Muscle layer of duodenum (tissue), 2 donors: Measurements from ENCODE around the gene LMO3.

Source experiments
- H3K27ac ChIP-seq: one replicate; pipeline ENCODE4 v1.7.0; 2013; ENCODE audit warnings: mild to moderate bottlenecking, low read length
- H3K27me3 ChIP-seq: one replicate; pipeline ENCODE4 v1.7.0; 2013; ENCODE audit warnings: low read depth, mild to moderate bottlenecking, control low read depth, low read length
- H3K36me3 ChIP-seq, 2 donors: one replicate each; pipeline ENCODE4 v1.7.0; 2013; ENCODE audit warnings: low read length in 2 of 2, control low read depth in 1 of 2, mild to moderate bottlenecking in 1 of 2; ENCODE audit not compliant: insufficient read depth in 2 of 2, control insufficient read depth in 1 of 2
- H3K4me1 ChIP-seq, 2 donors: one replicate each; pipeline ENCODE4 v1.7.0; 2013; ENCODE audit warnings: low read length in 2 of 2, mild to moderate bottlenecking in 2 of 2, control low read depth in 1 of 2, moderate library complexity in 1 of 2; ENCODE audit not compliant: insufficient read depth in 2 of 2, control insufficient read depth in 1 of 2
- H3K4me3 ChIP-seq, 2 donors: one replicate each; pipeline ENCODE4 v1.7.0; 2013; ENCODE audit warnings: low read length in 2 of 2, low read depth in 1 of 2, mild to moderate bottlenecking in 1 of 2
- H3K9me3 ChIP-seq, 2 donors: one replicate each; pipeline ENCODE4 v1.7.0; 2013; ENCODE audit warnings: low read length in 2 of 2, control low read depth in 1 of 2, mild to moderate bottlenecking in 1 of 2; ENCODE audit not compliant: control insufficient read depth in 1 of 2
- donor health status: healthy.

LMO3 gene

DNA sequence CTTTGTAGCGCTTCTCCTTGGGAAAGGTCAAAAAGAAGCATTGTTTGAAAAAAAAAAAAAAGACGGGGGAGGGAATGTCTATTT lies at the start of gene LMO3:
Gene LMO3 (minus strand): TSS at position 46 of the 84 bp plus-strand sequence. CDS start 5,302 bp downstream, outside the sequence.
- Histone ChIP-seq H3K4me3 (peak within 1 kb of the TSS; percentile 66 to 77), H3K27ac (peak within 1 kb of the TSS; percentile 61), H3K36me3 (no peaks in the 10 kb centered on the region), H3K4me1 (peaks cover 5 to 15% of the 10 kb centered on the region in 2 donors), H3K9me3 (no peaks in the 10 kb centered on the region), H3K27me3 (peaks cover 6% of the 10 kb centered on the region)

DNA sequence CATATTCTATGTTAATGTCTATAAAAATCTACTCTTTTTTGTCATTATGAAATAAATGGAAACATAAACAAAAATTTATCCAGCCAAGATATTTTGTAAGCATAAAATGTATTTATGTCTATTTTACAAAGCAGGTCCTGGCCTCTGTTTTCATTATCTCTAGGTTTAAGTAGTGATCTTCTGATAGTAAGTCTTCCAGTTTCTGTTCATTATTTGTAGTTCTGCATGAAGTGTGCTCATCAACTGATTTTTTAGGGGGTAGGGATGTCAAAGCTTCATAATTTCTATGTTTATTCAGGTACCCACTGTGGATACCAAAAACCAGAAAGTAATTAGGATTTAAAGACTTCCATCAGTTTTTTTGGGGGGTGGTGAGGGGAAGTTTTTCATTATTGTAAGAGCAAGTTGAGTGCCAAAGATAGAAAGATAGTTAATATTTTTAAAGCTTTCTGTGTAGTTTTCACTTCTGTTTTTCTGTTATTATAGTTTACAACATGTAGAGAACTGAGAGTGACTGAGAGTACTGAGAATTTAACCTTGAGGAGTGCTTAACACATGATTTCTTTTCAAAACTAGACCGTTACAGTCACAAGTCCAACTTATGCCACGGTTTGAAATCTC lies 30.6 kb upstream of the LMO3 start:
- H3K27ac ChIP-seq: no peak overlapping the region
- H3K4me3 ChIP-seq: no peak overlapping the region
- peaks cover 0 to 1% of the 10 kb centered on the region in 2 donors for H3K9me3 ChIP-seq
- H3K36me3 ChIP-seq: no peaks in the 10 kb centered on the region
- H3K27me3 ChIP-seq: no peaks in the 10 kb centered on the region
- no peaks in the 10 kb centered on the region for H3K4me1 ChIP-seq

DNA sequence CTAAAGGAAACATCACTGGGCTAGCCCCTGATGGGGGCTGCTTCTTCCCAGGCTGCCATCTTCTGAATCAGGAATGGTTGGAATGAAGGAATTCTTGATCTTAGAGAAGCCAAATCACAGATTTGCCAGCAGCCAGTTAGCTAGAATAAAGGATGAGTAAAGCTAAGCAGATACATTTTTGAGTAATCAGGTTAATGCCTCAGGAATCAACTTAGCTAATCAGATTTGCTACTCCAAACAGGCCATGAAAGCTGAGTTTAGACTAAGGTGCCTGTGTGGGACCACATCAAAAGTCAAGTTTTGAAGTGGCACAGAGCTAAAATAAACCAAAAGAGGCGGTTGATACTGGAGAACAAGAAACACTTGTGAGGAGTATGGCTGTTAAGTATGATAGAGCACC lies 28.8 kb upstream of the LMO3 start:
- Histone ChIP-seq H3K36me3 (no peaks in the 10 kb centered on the region), H3K4me1 (no peaks in the 10 kb centered on the region), H3K4me3 (no peak overlapping the region), H3K9me3 (no peaks in the 10 kb centered on the region), H3K27ac (no peak overlapping the region), H3K27me3 (no peaks in the 10 kb centered on the region)

DNA sequence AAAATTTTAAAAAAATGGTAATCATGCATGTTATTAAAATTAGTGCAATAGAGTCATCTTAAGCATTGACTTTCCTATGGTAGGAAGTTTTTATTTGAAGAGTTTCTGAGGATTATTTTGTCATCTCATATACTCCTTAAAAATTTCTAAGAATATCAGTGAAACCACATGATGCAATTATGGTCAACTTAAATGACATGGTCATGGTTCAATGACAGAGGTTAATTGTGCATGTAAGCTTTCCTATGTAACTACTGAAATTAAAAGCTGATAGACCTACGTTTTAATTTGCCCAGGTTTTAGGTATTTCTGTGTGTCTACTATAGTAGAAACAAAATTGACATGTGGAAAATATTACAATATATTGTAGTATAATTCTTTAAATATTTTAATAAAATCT lies 21.0 kb upstream of the LMO3 start:
- Histone ChIP-seq H3K9me3 (no peaks in the 10 kb centered on the region), H3K4me1 (no peaks in the 10 kb centered on the region), H3K4me3 (no peak overlapping the region), H3K27ac (no peak overlapping the region), H3K36me3 (no peaks in the 10 kb centered on the region), H3K27me3 (no peaks in the 10 kb centered on the region)

DNA sequence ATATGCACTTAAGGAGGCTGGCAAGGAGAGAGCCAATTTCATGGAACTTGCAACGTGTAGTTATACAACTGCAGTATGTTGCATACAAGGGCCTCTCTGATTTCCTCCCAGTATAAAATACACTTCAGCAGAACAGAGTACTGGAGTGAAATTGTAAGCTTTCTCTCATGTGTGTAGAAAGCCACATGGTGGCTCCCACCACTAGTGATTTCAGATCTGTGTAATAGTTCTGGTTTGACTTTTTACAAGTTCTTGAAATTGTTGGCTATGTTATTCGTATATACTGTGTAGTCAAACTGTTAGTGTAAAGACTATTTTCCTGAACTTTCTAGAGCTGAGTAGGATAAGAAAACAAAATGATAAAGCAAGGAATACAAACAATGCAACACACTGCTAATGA lies 16.4 kb upstream of the LMO3 start:
- peaks cover 0 to 6% of the 10 kb centered on the region in 2 donors for H3K9me3 ChIP-seq
- H3K4me3 ChIP-seq: no peak overlapping the region
- no peaks in the 10 kb centered on the region for H3K36me3 ChIP-seq
- H3K4me1 ChIP-seq: no peaks in the 10 kb centered on the region
- H3K27ac ChIP-seq: no peak overlapping the region
- H3K27me3 ChIP-seq: no peaks in the 10 kb centered on the region

DNA sequence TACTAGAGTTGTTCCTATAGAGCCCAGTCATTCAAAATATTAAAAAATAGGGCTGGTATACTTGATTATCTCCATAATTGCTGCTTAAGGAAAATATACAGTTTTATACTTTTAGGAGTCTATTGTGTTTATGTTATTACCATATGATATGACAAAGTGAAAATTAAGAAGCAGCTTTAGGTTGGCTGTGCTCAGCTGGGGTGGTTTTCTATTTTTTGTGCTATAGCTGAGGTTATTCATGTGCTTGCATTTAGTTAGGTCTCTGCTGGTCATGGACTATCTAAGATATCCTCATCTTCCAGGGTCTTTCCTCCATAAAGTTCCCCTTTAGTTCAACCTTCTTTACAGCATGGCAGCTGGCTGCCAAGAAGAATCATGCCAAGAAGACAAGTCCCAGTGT lies 13.6 kb upstream of the LMO3 start:
- Histone ChIP-seq H3K27me3 (no peaks in the 10 kb centered on the region), H3K36me3 (no peaks in the 10 kb centered on the region), H3K9me3 (peaks cover 0 to 6% of the 10 kb centered on the region in 2 donors), H3K4me1 (no peaks in the 10 kb centered on the region), H3K27ac (no peak overlapping the region), H3K4me3 (no peak overlapping the region)

DNA sequence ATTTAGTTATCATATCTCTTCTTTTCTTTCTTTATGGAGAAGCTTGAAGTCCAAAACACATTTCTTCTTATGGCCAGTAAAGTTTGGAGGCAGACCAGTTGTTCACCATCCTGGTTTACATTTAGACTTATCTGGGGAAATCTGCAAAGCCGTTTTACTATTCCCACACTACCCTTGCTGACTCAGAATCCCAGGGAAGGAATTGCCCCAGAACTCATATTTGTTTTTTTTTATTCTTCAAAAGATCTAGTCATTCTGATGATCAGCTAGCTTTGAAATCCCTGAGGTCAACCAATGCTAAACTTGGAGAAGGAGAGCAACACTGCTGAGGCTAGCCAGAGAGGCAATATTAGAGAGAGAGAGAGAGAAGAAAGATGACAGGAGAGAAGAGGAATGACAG lies 12.3 kb upstream of the LMO3 start:
- H3K27ac ChIP-seq: no peak overlapping the region
- H3K27me3 ChIP-seq: no peaks in the 10 kb centered on the region
- H3K9me3 ChIP-seq: peaks cover 0 to 6% of the 10 kb centered on the region in 2 donors
- H3K36me3 ChIP-seq: no peaks in the 10 kb centered on the region
- peaks cover 0 to 2% of the 10 kb centered on the region in 2 donors for H3K4me1 ChIP-seq
- H3K4me3 ChIP-seq: no peak overlapping the region

DNA sequence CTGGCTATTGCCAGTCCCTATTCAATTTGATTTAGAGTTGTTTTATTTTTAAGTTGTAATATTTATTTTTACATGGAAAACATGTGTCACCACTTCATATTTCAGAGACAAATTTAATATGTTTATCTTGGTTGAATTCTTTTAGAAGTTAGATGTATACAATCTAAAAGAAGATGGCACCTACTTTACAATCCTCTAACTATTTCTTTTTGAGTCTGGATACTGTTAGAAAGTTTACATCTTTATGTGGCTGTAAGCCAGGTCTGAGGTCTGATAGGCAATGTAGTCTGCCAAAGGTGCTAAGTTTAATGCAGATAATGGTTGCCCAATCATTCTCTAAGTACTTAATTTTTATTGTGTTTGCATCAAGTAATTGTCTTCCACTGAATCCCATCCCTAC lies 7.2 kb upstream of the LMO3 start:
- Histone ChIP-seq H3K4me3 (no peak overlapping the region), H3K27me3 (peaks cover 6% of the 10 kb centered on the region), H3K36me3 (no peaks in the 10 kb centered on the region), H3K4me1 (peaks cover 0 to 18% of the 10 kb centered on the region in 2 donors), H3K27ac (no peak overlapping the region), H3K9me3 (no peaks in the 10 kb centered on the region)

DNA sequence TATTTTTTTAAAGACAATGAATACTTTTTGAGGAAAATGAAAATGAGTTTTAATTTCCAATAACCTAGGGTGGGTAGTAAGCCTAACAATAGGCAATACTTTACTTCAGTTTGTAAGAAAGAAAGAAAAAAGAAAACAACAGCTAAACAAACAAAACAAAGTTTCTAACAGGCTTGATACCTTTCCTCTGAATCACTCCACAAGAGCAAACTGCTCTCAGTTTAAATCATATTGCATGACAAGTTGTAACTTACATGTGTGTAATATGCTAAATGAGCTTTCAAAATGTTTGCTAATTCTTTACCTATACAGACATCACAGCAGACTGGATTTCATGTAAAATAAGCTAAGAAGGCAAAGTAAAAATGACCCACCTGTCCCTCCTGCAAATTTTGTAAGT lies 6.7 kb upstream of the LMO3 start:
- H3K27ac ChIP-seq: peak overlapping the region; percentile 52
- H3K27me3 ChIP-seq: peaks cover 6% of the 10 kb centered on the region
- no peaks in the 10 kb centered on the region for H3K36me3 ChIP-seq
- no peak overlapping the region for H3K4me3 ChIP-seq
- H3K4me1 ChIP-seq: peaks cover 0 to 18% of the 10 kb centered on the region in 2 donors
- no peaks in the 10 kb centered on the region for H3K9me3 ChIP-seq

DNA sequence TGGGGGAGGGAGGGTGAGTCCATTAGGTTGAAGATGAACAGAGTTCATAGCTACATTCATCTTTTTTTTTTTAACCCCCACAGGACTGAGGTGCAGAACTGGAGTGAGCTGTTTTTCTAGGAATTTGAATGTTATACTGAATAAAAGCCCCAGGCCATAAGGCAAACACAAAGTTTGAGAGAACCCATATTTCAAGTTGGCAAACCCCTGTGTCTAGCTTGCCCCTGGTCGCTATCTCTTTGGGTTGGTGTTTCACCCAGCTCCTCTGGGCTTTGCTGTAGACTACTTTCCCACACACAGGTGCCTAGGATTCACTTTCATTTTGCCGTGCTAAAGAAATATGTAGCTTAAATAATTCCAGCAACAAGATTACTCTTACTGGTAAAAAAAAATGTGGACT lies 5.2 kb upstream of the LMO3 start:
- Histone ChIP-seq H3K27ac (no peak overlapping the region), H3K9me3 (no peaks in the 10 kb centered on the region), H3K4me1 (peaks cover 0 to 18% of the 10 kb centered on the region in 2 donors), H3K27me3 (peaks cover 6% of the 10 kb centered on the region), H3K36me3 (no peaks in the 10 kb centered on the region), H3K4me3 (peak overlapping the region; percentile 10 to 22)

DNA sequence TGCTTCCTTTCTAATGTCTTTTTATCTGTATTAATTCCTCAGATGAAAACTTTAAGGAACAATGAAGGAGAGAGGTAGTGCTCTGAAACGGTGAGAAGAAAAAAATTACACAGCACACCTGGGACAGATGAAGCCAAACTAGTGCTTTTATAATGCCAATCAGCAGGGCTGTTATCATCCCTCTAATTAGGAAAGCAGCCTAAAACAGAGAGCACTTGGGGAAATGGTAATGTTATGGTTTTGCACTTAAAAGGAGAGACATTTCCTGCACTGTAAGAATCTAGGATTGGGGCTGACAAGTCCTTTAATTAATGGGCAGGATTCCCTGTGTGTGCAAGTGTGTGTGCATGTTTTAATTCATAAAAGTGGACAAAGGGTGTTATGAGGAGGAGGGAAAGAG lies 4.8 kb upstream of the LMO3 start:
- H3K4me1 ChIP-seq: peaks cover 0 to 18% of the 10 kb centered on the region in 2 donors
- H3K9me3 ChIP-seq: no peaks in the 10 kb centered on the region
- peaks cover 6% of the 10 kb centered on the region for H3K27me3 ChIP-seq
- H3K27ac ChIP-seq: peak overlapping the region; percentile 21
- no peaks in the 10 kb centered on the region for H3K36me3 ChIP-seq
- peak overlapping the region in 1 of 2 donors; percentile 10 for H3K4me3 ChIP-seq

DNA sequence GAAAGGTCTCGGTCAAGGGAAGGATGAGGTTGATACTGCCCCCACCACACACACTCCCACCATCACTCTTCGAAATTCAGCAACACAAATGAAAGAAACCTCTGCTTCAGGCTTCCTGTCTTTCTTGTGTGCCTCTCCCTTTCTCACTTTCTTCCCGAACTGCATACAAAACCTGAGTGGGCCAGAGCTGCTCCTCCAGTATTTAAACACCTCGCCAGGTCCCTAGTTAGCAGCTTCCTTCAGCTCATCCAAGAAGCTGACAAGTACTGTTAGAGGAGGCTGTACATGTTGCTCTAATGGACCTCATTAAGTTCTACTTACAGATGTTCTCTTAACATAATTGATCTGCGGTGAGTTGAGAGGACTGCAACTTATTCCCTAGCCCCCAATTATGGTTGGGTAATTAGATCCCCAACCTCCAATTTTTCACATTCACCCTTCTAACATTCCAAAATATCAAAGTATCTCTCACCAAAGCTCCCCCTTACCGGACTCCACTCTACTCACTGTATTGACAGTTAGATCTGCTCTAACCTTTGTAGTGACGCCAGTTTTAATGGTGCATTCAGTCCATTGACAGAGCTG lies 4.1 kb upstream of the LMO3 start:
- H3K4me1 ChIP-seq: peaks cover 0 to 18% of the 10 kb centered on the region in 2 donors
- peak overlapping the region; percentile 67 for H3K27ac ChIP-seq
- H3K36me3 ChIP-seq: no peaks in the 10 kb centered on the region
- peak overlapping the region; percentile 7 to 43 for H3K4me3 ChIP-seq
- H3K9me3 ChIP-seq: no peaks in the 10 kb centered on the region
- H3K27me3 ChIP-seq: peaks cover 6% of the 10 kb centered on the region
